Fibroblast of lung (primary cell): ENCODE data around the gene MRPL19. TPM values are rescaled to one million over a fixed set of nuclear protein-coding genes. Genes with fewer than 3 reads are reported as not detected.

ENCODE experiments used
- DNase-seq, 2 donors: peaks; one replicate each; pipeline versions ENCODE4 v3.0.0 to v3.0.0-alpha.2; 2010; ENCODE audit warnings: low read depth in 2 of 2
- H2AFZ ChIP-seq: 2 replicates; pipeline ENCODE4 v1.5.1; 2012; ENCODE audit warnings: low read length, control low read depth, inconsistent platforms
- H3K27ac ChIP-seq: 2 replicates; pipeline ENCODE4 v1.5.1; 2011; ENCODE audit warnings: low read length, control low read depth; ENCODE audit not compliant: insufficient read depth
- H3K27me3 ChIP-seq: 2 replicates; pipeline ENCODE4 v1.5.1; 2011; ENCODE audit warnings: mild to moderate bottlenecking, low read length; ENCODE audit not compliant: control insufficient read depth, insufficient read depth
- H3K36me3 ChIP-seq: 2 replicates; pipeline ENCODE4 v1.5.1; 2011; ENCODE audit warnings: low read length; ENCODE audit not compliant: control insufficient read depth, insufficient read depth
- H3K4me1 ChIP-seq: 2 replicates; pipeline ENCODE4 v1.5.1; 2011; ENCODE audit warnings: low read length; ENCODE audit not compliant: control insufficient read depth, insufficient read depth; ENCODE audit errors: extremely low read depth
- H3K4me2 ChIP-seq: 2 replicates; pipeline ENCODE4 v1.5.1; 2011; ENCODE audit warnings: low read length, control low read depth; ENCODE audit not compliant: insufficient read depth; ENCODE audit errors: extremely low read depth
- H3K4me3 ChIP-seq, 4 experiments: fragments of 200-600 bp in 1 of 4; sonication (generic) in 1 of 4; replicated peaks in 1 of 4; 2 replicates each; pipeline ENCODE4 v1.5.1; 2011 to 2016; ENCODE audit warnings: low read length in 4 of 4, low read depth in 3 of 4, mild to moderate bottlenecking in 3 of 4, control low read depth in 2 of 4, inconsistent platforms in 1 of 4, mixed read lengths in 1 of 4; ENCODE audit not compliant: insufficient read depth in 1 of 4; ENCODE audit errors: control extremely low read depth in 1 of 4
- H3K79me2 ChIP-seq: 2 replicates; pipeline ENCODE4 v1.5.1; 2012; ENCODE audit warnings: mild to moderate bottlenecking, low read length, inconsistent platforms; ENCODE audit not compliant: control insufficient read depth, insufficient read depth
- H3K9ac ChIP-seq: 2 replicates; pipeline ENCODE4 v1.5.1; 2011; ENCODE audit warnings: mild to moderate bottlenecking, low read length, control low read depth; ENCODE audit not compliant: insufficient read depth
- H3K9me3 ChIP-seq: 2 replicates; pipeline ENCODE4 v1.5.1; 2012; ENCODE audit warnings: low read depth, low read length; ENCODE audit not compliant: control insufficient read depth, insufficient read depth
- H4K20me1 ChIP-seq: 2 replicates; pipeline ENCODE4 v1.5.1; 2011; ENCODE audit warnings: low read length; ENCODE audit not compliant: control insufficient read depth, insufficient read depth; ENCODE audit errors: extremely low read depth
- CTCF ChIP-seq, 2 donors: IDR thresholded peaks in 1 of 2; conservative IDR thresholded peaks in 1 of 2; 1 replicate in 1 of 2; 2 replicates in 1 of 2; pipeline ENCODE4 v1.5.1; 2011 to 2012; ENCODE audit warnings: low read length in 2 of 2, control low read depth in 1 of 2, inconsistent platforms in 1 of 2, low read depth in 1 of 2, mild to moderate bottlenecking in 1 of 2
- EZH2 ChIP-seq: IDR thresholded peaks from 2 replicates; pipeline ENCODE4 v1.5.1; 2012; ENCODE audit warnings: low read length, control low read depth, mild to moderate bottlenecking; ENCODE audit errors: missing control alignments
- polyA plus RNA-seq, 2 donors: library from polyadenylated mRNA; depleted of rRNA in 1 of 2; stranded (reverse) in 1 of 2; unstranded in 1 of 2; fragments of >200 nt; gene quantifications; 2 replicates each; pipeline ENCODE4 v1.2.1, GENCODE V29; 2011 to 2012; ENCODE audit warnings: missing spikeins in 1 of 2
- total RNA-seq: library from RNA; depleted of rRNA; stranded (reverse); fragments of >200 nt; gene quantifications from 2 replicates; pipeline ENCODE4 v1.2.1, GENCODE V29; 2014

The MRPL19 gene
- total and polyA plus RNA-seq, 2 donors (not counting 1 experiment from before 2014, with no cell fraction given) = 36.2 to 39.3 TPM

GRCh38 chr2:75705921-75706320, 59.3 kb downstream of the MRPL19 start:
- TF ChIP-seq CTCF (conservative IDR thresholded peaks at IDR 0.05 in 1 of 2, IDR thresholded peaks at IDR 0.05 in 1 of 2; ENCODE audit: low read depth in 1 of 2, low read length in 2 of 2) = no peak
- TF ChIP-seq EZH2 = no peak
- H4K20me1 ChIP-seq = no peaks in the 10 kb centered on the region
- no peak overlapping the region for H3K4me3 ChIP-seq
- peaks cover 2% of the 10 kb centered on the region for H3K4me1 ChIP-seq
- H3K9me3 ChIP-seq = no peaks in the 10 kb centered on the region
- H3K79me2 ChIP-seq = peaks cover 9% of the 10 kb centered on the region
- no peak overlapping the region for H3K9ac ChIP-seq
- H2AFZ ChIP-seq = no peak overlapping the region
- no peak overlapping the region for H3K4me2 ChIP-seq
- DNase-seq = peak in 1 of 2 donors; percentile 21
- no peaks in the 10 kb centered on the region for H3K36me3 ChIP-seq
- H3K27me3 ChIP-seq = no peaks in the 10 kb centered on the region
- no peak overlapping the region for H3K27ac ChIP-seq

GRCh38 chr2:75707901-75708300, 61.3 kb downstream of the MRPL19 start:
- peak in 1 of 2 donors; percentile 45 for DNase-seq
- Histone ChIP-seq H3K4me3 (no peak overlapping the region), H3K9ac (no peak overlapping the region), H3K9me3 (no peaks in the 10 kb centered on the region), H3K79me2 (peaks cover 9% of the 10 kb centered on the region), H3K27ac (no peak overlapping the region), H4K20me1 (no peaks in the 10 kb centered on the region), H3K27me3 (no peaks in the 10 kb centered on the region), H3K4me2 (peak overlapping the region; percentile 52), H3K4me1 (peaks cover 2% of the 10 kb centered on the region), H2AFZ (no peak overlapping the region), H3K36me3 (no peaks in the 10 kb centered on the region)
- TF ChIP-seq EZH2 = no peak
- TF ChIP-seq CTCF (conservative IDR thresholded peaks at IDR 0.05 in 1 of 2, IDR thresholded peaks at IDR 0.05 in 1 of 2; ENCODE audit: low read depth in 1 of 2, low read length in 2 of 2) = no peak

GRCh38 chr2:75709297-75709696, 62.7 kb downstream of the MRPL19 start:
- Histone ChIP-seq H4K20me1 (no peaks in the 10 kb centered on the region), H2AFZ (no peak overlapping the region), H3K4me2 (peak overlapping the region; percentile 96), H3K36me3 (no peaks in the 10 kb centered on the region), H3K9ac (no peak overlapping the region), H3K27me3 (no peaks in the 10 kb centered on the region), H3K27ac (no peak overlapping the region), H3K79me2 (peaks cover 9% of the 10 kb centered on the region), H3K4me3 (peak overlapping the region; percentile 57 to 96 (median 78)), H3K4me1 (peaks cover 2% of the 10 kb centered on the region), H3K9me3 (no peaks in the 10 kb centered on the region)
- peak in 1 of 2 donors; percentile 9 for DNase-seq
- TF ChIP-seq CTCF (conservative IDR thresholded peaks at IDR 0.05 in 1 of 2, IDR thresholded peaks at IDR 0.05 in 1 of 2; ENCODE audit: low read depth in 1 of 2, low read length in 2 of 2) (no peak), EZH2 (no peak)
